SK-N-SH (cell line): Measurements from ENCODE around the gene ASS1. TPM values are rescaled to one million over a fixed set of nuclear protein-coding genes. Genes with fewer than 3 reads are reported as not detected.

Source experiments
- CTCF ChIA-PET: fragments of 300-600, 350-600 bp; formaldehyde crosslinking; extraction: SDS; loops from one replicate; lab custom pipeline; 2021; lab: Yijun Ruan, JAX
- POLR2A ChIA-PET: fragments of 350-600 bp; sonication (Branson Sonifier 250); formaldehyde crosslinking; extraction: SDS; loops from one replicate; lab custom pipeline; 2020; ENCODE audit warnings: antibody characterized with exemption, inconsistent platforms; lab: Yijun Ruan, JAX
- DNase-seq: peaks from one replicate; pipeline ENCODE4 v3.0.0; 2012
- H2AFZ ChIP-seq: fragments of 200-600 bp; sonication (generic); 2 replicates; pipeline ENCODE4 v1.8.1; 2016; ENCODE audit warnings: antibody characterized with exemption, mild to moderate bottlenecking, low read depth
- H3F3A ChIP-seq: fragments of 200-600 bp; sonication (generic); replicated peaks from 2 replicates; pipeline ENCODE3; 2016; ENCODE audit warnings: antibody characterized with exemption, mild to moderate bottlenecking; ENCODE audit not compliant: insufficient read depth
- H3K27ac ChIP-seq, 2 experiments: fragments of 200-500 bp in 1 of 2; fragments of 200-600 bp in 1 of 2; sonication (Bioruptor generic) in 1 of 2; sonication (generic), shearing (Covaris generic) in 1 of 2; 2 replicates each; pipeline versions ENCODE4 v1.5.1 to v1.6.1; 2014 to 2016; ENCODE audit warnings: low read depth in 2 of 2, inconsistent platforms in 1 of 2, low read length in 1 of 2, mild to moderate bottlenecking in 1 of 2, mixed read lengths in 1 of 2
- H3K27me3 ChIP-seq: fragments of 200-600 bp; sonication (generic), shearing (Covaris generic); 2 replicates; pipeline ENCODE4 v1.6.1; 2016; ENCODE audit warnings: mixed run types; ENCODE audit not compliant: insufficient read depth
- H3K36me3 ChIP-seq, 2 experiments: fragments of 200-500 bp in 1 of 2; fragments of 200-600 bp in 1 of 2; sonication (Bioruptor generic) in 1 of 2; sonication (generic) in 1 of 2; replicated peaks in 1 of 2; 2 replicates each; pipeline versions ENCODE3 to v1.5.1; 2014 to 2016; ENCODE audit warnings: low read length in 1 of 2, mild to moderate bottlenecking in 1 of 2; ENCODE audit not compliant: insufficient read depth in 2 of 2, control insufficient read depth in 1 of 2
- H3K4me1 ChIP-seq, 2 experiments: fragments of 200-500 bp in 1 of 2; fragments of 200-600 bp in 1 of 2; sonication (Bioruptor generic) in 1 of 2; sonication (generic), shearing (Covaris generic) in 1 of 2; 2 replicates each; pipeline versions ENCODE4 v1.5.1 to v1.6.1; 2014 to 2016; ENCODE audit warnings: low read depth in 1 of 2, low read length in 1 of 2, mixed run types in 1 of 2; ENCODE audit not compliant: insufficient read depth in 2 of 2, control insufficient read depth in 1 of 2
- H3K4me2 ChIP-seq: fragments of 200-600 bp; sonication (generic), shearing (Covaris generic); 2 replicates; pipeline ENCODE4 v1.6.1; 2017; ENCODE audit warnings: mixed run types
- H3K4me3 ChIP-seq, 2 experiments: fragments of 200-500 bp in 1 of 2; fragments of 200-600 bp in 1 of 2; sonication (Bioruptor generic) in 1 of 2; sonication (generic), shearing (Covaris generic) in 1 of 2; 2 replicates each; pipeline versions ENCODE4 v1.5.1 to v1.8.1; 2014 to 2016; ENCODE audit warnings: low read depth in 2 of 2, inconsistent platforms in 1 of 2, low read length in 1 of 2, mild to moderate bottlenecking in 1 of 2, mixed read lengths in 1 of 2, moderate library complexity in 1 of 2
- H3K79me2 ChIP-seq: fragments of 200-600 bp; sonication (generic); 2 replicates; pipeline ENCODE4 v1.8.1; 2017; ENCODE audit warnings: mild to moderate bottlenecking; ENCODE audit not compliant: insufficient read depth
- H3K9ac ChIP-seq: fragments of 200-600 bp; sonication (generic); 2 replicates; pipeline ENCODE4 v1.6.1; 2017; ENCODE audit warnings: mixed run types
- H3K9me2 ChIP-seq: fragments of 200-600 bp; sonication (generic); 2 replicates; pipeline ENCODE4 v1.6.1; 2017; ENCODE audit warnings: mixed run types
- H3K9me3 ChIP-seq: fragments of 200-600 bp; sonication (generic); 2 replicates; pipeline ENCODE4 v1.6.1; 2017; ENCODE audit warnings: mixed run types, mild to moderate bottlenecking, moderate library complexity
- H4K20me1 ChIP-seq: fragments of 200-600 bp; sonication (generic); 2 replicates; pipeline ENCODE4 v1.6.1; 2017; ENCODE audit warnings: mild to moderate bottlenecking, mixed run types; ENCODE audit not compliant: insufficient read depth
- CHD2 ChIP-seq: fragments of 150-350 bp; IDR thresholded peaks from 2 replicates; pipeline ENCODE4 v1.6.1; 2018; ENCODE audit warnings: low read length; ENCODE audit not compliant: partially characterized antibody
- EP300 ChIP-seq, 2 experiments: IDR thresholded peaks; 2 replicates each; pipeline versions ENCODE4 v1.4.0 to v1.6.1; 2012; ENCODE audit warnings: borderline replicate concordance in 1 of 2, low read depth in 1 of 2, low read length in 1 of 2
- EZH2phosphoT487 ChIP-seq: fragments of 200-600 bp; sonication (generic); IDR thresholded peaks from 2 replicates; pipeline ENCODE4 v1.6.1; 2017; ENCODE audit warnings: low read depth, mixed run types, mild to moderate bottlenecking, antibody characterized with exemption, moderate library complexity, borderline replicate concordance
- FOXM1 ChIP-seq: IDR thresholded peaks from 2 replicates; pipeline ENCODE4 v1.4.0; 2012; ENCODE audit warnings: low read depth, mild to moderate bottlenecking
- GABPA ChIP-seq: IDR thresholded peaks from 2 replicates; pipeline ENCODE4 v1.4.0; 2012; ENCODE audit warnings: low read depth, mild to moderate bottlenecking
- JUND ChIP-seq: IDR thresholded peaks from 2 replicates; pipeline ENCODE4 v1.4.0; 2012
- NRF1 ChIP-seq: IDR thresholded peaks from 2 replicates; pipeline ENCODE4 v1.6.1; 2012; ENCODE audit warnings: low read depth, mild to moderate bottlenecking, low read length
- POLR2AphosphoS5 ChIP-seq: IDR thresholded peaks from 2 replicates; pipeline ENCODE4 v1.6.1; 2012; ENCODE audit warnings: low read depth, low read length
- RAD21 ChIP-seq: IDR thresholded peaks from 2 replicates; pipeline ENCODE4 v1.6.1; 2012; ENCODE audit warnings: mild to moderate bottlenecking, low read length
- RFX5 ChIP-seq: IDR thresholded peaks from 2 replicates; pipeline ENCODE4 v1.6.1; 2012; ENCODE audit warnings: mild to moderate bottlenecking, improper control_type of control experiment, low read length
- RXRA ChIP-seq: IDR thresholded peaks from 2 replicates; pipeline ENCODE4 v1.4.0; 2012; ENCODE audit warnings: low read depth, mild to moderate bottlenecking, borderline replicate concordance
- SIN3A ChIP-seq: IDR thresholded peaks from 2 replicates; pipeline ENCODE4 v1.6.1; 2012; ENCODE audit warnings: low read depth, mild to moderate bottlenecking, low read length, moderate library complexity, borderline replicate concordance
- SMC3 ChIP-seq: IDR thresholded peaks from 2 replicates; pipeline ENCODE4 v1.6.1; 2012; ENCODE audit warnings: low read depth, low read length, improper control_type of control experiment
- TCF12 ChIP-seq: IDR thresholded peaks from 2 replicates; pipeline ENCODE4 v1.4.0; 2012
- YY1 ChIP-seq: IDR thresholded peaks from 2 replicates; pipeline ENCODE4 v1.4.0; 2012; ENCODE audit warnings: low read depth, mild to moderate bottlenecking
- WGBS: methylation state at CpG from one replicate; pipeline ENCODE4 v1.1.6; 2017; ENCODE audit warnings: low lambda C conversion rate; 5-methylcytosine and 5-hydroxymethylcytosine counted together
- polyA plus RNA-seq, 3 experiments: library from polyadenylated mRNA; depleted of rRNA; stranded (reverse); fragments of >200 nt; gene quantifications; 2 replicates each; pipeline ENCODE4 v1.2.3, GENCODE V29; 2012
- TF ChIP-seq, protein P1 (sequence below): IDR thresholded peaks from 2 replicates; pipeline ENCODE4 v1.4.0; 2012; ENCODE audit warnings: low read depth, borderline replicate concordance
- TF ChIP-seq, protein P2 (sequence below): fragments of 150-350 bp; IDR thresholded peaks from 2 replicates; pipeline ENCODE4 v1.6.1; 2017; ENCODE audit warnings: antibody characterized with exemption, low read length, low read depth, borderline replicate concordance
- TF ChIP-seq, protein P3 (sequence below): IDR thresholded peaks from 2 replicates; pipeline ENCODE4 v1.4.0; 2012; ENCODE audit warnings: low read depth

ASS1 gene
- polyA plus RNA-seq, 1 of the 3 experiments (the other 2 are of a cell fraction) = 0.59 TPM

DNA sequence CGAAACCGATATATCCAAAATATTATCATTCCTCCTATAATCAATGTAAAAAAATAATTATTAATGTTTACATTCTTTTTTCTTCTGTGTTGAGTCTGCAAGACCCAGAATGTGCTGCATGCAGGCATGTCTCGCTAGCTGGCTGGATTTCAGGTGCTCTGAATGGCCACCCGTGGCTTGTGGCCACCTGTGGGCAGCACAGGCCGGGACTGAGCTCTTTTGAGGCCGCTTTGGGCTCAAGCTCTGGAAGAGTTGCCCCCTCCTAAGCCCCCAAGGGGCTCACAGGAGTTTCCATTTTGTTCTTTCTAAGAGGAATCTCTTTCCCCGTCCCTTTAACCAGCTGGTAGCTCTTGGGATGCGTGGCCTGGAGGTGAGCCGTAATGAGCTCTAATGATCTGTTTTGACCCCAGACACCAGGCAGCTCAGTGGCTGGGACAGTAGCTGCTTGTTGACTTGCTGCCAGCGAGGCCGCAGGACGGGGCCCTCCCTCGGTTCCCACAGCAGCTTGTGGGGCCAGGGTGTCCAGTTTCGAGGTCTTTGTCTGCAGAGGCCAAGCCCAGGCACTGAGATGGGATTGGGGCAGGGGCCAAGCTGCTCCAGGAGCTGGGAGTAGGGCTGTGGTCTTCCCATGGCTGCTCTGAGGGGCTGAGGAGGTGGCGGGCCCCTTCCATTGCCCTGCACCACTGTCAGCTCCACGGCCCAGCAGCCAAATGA, 20.8 kb downstream of the ASS1 start:
- ChIA-PET CTCF (interaction anchor here (0.6 to 28.4 kb wide), 5 partner anchors 13 to 218 kb away, joined by 3 to 520 read pairs (median 3); no protein-coding TSS in a partner anchor), POLR2A (interaction anchor here (1.4 kb wide), 1 partner anchor 217 kb away, joined by 4 read pairs; no protein-coding TSS in a partner anchor)
- 85% methylated on average over 10 of the region's 16 CpGs for whole genome bisulfite sequencing

DNA sequence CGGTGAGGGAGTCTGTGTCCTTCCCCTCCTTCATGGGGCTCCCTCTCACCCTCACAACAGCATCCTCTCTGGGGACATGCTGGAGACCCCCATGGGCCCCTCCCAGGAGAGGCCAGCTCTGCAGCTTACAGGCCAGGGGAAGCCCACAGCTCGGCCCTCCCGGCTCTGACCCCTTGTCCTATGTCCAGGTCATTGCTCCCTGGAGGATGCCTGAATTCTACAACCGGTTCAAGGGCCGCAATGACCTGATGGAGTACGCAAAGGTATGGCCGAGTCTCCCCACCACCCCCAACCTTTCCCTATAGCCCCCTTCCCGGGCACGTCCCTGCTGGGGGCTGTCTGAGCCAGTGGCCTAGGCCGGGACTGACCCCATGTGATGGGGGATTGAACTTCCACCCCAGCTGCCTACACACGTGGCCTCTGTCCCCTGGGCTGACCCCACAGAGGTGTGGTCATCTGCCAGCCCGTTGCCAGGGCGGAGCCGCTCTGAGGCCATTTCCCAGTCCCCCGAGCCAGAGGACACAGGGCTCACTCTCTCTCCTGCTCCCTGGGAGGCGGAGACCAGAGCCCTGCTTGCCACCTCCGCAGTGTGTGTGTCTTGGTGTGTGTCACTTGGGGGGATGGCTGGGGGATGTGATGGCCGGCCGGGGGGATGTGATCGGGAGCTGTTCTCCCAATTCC, 21.9 kb downstream of the ASS1 start:
- POLR2A ChIA-PET = interaction anchor here (1.4 kb wide), 1 partner anchor 216 kb away, joined by 4 read pairs; no protein-coding TSS in a partner anchor
- Histone ChIP-seq H3K9ac (no peak overlapping the region), H3K4me1 (peaks cover 0 to under 1% of the 10 kb centered on the region in 2 experiments; a peak in 1 of 4 replicates), H2AFZ (no peak overlapping the region), H3K27ac (no peak overlapping the region), H3F3A (no peaks in the 10 kb centered on the region), H3K36me3 (no peaks in the 10 kb centered on the region), H3K9me3 (no peaks in the 10 kb centered on the region), H4K20me1 (no peaks in the 10 kb centered on the region), H3K79me2 (no peaks in the 10 kb centered on the region), H3K4me3 (no peak overlapping the region), H3K4me2 (no peak overlapping the region), H3K9me2 (no peaks in the 10 kb centered on the region), H3K27me3 (no peaks in the 10 kb centered on the region)
- CTCF ChIA-PET = interaction anchor here (0.7 to 28.4 kb wide), 3 partner anchors 20 to 217 kb away, joined by 3 to 520 read pairs (median 5); no protein-coding TSS in a partner anchor
- no peak for DNase-seq
- 83% methylated on average over 20 of the region's 20 CpGs for WGBS
- no peak for TF ChIP-seq CHD2
- no peak for TF ChIP-seq SIN3A
- TF ChIP-seq, protein P1, sequence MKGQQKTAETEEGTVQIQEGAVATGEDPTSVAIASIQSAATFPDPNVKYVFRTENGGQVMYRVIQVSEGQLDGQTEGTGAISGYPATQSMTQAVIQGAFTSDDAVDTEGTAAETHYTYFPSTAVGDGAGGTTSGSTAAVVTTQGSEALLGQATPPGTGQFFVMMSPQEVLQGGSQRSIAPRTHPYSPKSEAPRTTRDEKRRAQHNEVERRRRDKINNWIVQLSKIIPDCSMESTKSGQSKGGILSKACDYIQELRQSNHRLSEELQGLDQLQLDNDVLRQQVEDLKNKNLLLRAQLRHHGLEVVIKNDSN = no peak

More for the DNA sequence above, 20.8 kb downstream of the ASS1 start:
- TF ChIP-seq RAD21 = peak; percentile 13; the same call in 1 of the 2 replicates
- TF ChIP-seq SIN3A = no peak
- TF ChIP-seq SMC3 = no peak
- Histone ChIP-seq H3K27ac (no peak overlapping the region), H3K9me3 (no peaks in the 10 kb centered on the region), H3K9ac (no peak overlapping the region), H3K4me3 (no peak overlapping the region), H3F3A (no peaks in the 10 kb centered on the region), H4K20me1 (no peaks in the 10 kb centered on the region), H3K4me2 (no peak overlapping the region), H2AFZ (no peak overlapping the region), H3K79me2 (no peaks in the 10 kb centered on the region), H3K4me1 (peaks cover 0 to 5% of the 10 kb centered on the region in 2 experiments; a peak in 1 of 4 replicates), H3K27me3 (no peaks in the 10 kb centered on the region), H3K36me3 (no peaks in the 10 kb centered on the region), H3K9me2 (no peaks in the 10 kb centered on the region)
- DNase-seq = no peak

DNA sequence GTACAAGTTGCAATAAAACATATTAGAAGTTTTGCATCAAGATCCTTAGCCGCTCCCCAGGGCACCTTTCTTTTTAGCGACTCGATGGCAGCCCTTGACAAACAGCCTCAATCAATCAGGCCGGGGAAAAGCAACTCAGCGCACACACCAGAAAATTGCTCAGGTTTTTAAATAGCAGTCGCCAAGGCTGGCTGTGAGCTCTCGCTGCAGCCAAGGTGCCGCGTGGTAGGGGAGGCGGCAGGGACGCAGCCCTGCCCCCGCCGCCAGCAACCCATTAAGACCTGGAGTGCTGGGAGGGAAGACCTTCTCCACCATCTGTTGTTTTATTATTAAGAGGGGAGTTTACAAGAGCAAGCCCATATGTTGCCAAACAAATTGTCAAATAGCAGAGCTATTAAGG, 22.6 kb downstream of the ASS1 start:
- Histone ChIP-seq H3K36me3 (no peaks in the 10 kb centered on the region), H3K4me1 (no peaks in the 10 kb centered on the region; a peak in 1 of 4 replicates), H2AFZ (no peak overlapping the region), H3K27me3 (no peaks in the 10 kb centered on the region), H3K9me2 (no peaks in the 10 kb centered on the region), H3K4me2 (no peak overlapping the region), H3K27ac (no peak overlapping the region), H3K9me3 (no peaks in the 10 kb centered on the region), H3K4me3 (no peak overlapping the region), H3F3A (no peaks in the 10 kb centered on the region), H3K79me2 (no peaks in the 10 kb centered on the region), H3K9ac (no peak overlapping the region), H4K20me1 (no peaks in the 10 kb centered on the region)
- DNase-seq = no peak
- WGBS = 60% methylated on average over 5 of the region's 13 CpGs
- ChIA-PET CTCF (interaction anchor here (28.4 kb wide), 1 partner anchor 216 kb away, joined by 520 read pairs; no protein-coding TSS in a partner anchor), POLR2A (no interaction called here)
- no peak for TF ChIP-seq FOXM1
- no peak for TF ChIP-seq JUND
- no peak for TF ChIP-seq YY1
- no peak for TF ChIP-seq RAD21
- TF ChIP-seq RXRA = no peak
- no peak for TF ChIP-seq EP300 (IDR thresholded peaks at IDR 0.05; ENCODE audit: borderline replicate concordance in 1 of 2, low read depth in 1 of 2, low read length in 1 of 2)
- TF ChIP-seq SIN3A = no peak
- TF ChIP-seq EZH2phosphoT487 = no peak
- TF ChIP-seq TCF12 = no peak
- no peak for TF ChIP-seq POLR2AphosphoS5
- no peak for TF ChIP-seq NRF1
- TF ChIP-seq, protein P2, sequence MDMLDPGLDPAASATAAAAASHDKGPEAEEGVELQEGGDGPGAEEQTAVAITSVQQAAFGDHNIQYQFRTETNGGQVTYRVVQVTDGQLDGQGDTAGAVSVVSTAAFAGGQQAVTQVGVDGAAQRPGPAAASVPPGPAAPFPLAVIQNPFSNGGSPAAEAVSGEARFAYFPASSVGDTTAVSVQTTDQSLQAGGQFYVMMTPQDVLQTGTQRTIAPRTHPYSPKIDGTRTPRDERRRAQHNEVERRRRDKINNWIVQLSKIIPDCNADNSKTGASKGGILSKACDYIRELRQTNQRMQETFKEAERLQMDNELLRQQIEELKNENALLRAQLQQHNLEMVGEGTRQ = no peak
- TF ChIP-seq, protein P3, sequence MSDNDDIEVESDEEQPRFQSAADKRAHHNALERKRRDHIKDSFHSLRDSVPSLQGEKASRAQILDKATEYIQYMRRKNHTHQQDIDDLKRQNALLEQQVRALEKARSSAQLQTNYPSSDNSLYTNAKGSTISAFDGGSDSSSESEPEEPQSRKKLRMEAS = no peak
- no peak for TF ChIP-seq RFX5
- TF ChIP-seq GABPA = no peak
